Mucosa of descending colon (tissue), 3 donors: ENCODE results near the gene TMEM147. TPM values are rescaled to one million over a fixed set of nuclear protein-coding genes. Genes with fewer than 3 reads are reported as not detected.

Experiments
- ATAC-seq: fragments of 200-7000 bp; cut with Tn5 transposase; one replicate; pipeline ENCODE4 v1.9.1; 2020; ENCODE audit warnings: mild to moderate bottlenecking, moderate library complexity
- DNase-seq, 3 donors: peaks; one replicate each; pipeline ENCODE4 v3.0.0-alpha.2; 2020
- H3K36me3 ChIP-seq: fragments of 200-600 bp; one replicate; pipeline ENCODE4 v1.8.0; 2021; ENCODE audit warnings: low read depth, mild to moderate bottlenecking
- H3K4me1 ChIP-seq: fragments of 200-600 bp; one replicate; pipeline ENCODE4 v1.8.0; 2021; ENCODE audit warnings: low read depth, mild to moderate bottlenecking
- H3K4me3 ChIP-seq: fragments of 200-600 bp; one replicate; pipeline ENCODE4 v1.8.0; 2021; ENCODE audit warnings: mild to moderate bottlenecking
- H3K9me3 ChIP-seq: fragments of 200-600 bp; one replicate; pipeline ENCODE4 v1.8.0; 2021; ENCODE audit warnings: mild to moderate bottlenecking
- intact Hi-C, 2 donors: fragments of 100-400 bp; cut with DNase I in 1 of 2; cut with micrococcal nuclease in 1 of 2; formaldehyde crosslinking; loops; one replicate each; pipeline versions ENCODE4 v1.11.0 to v1.11.1; 2022; cut with DNase I, micrococcal nuclease
- total RNA-seq, 3 donors: library from RNA; stranded (reverse); fragmentation: NEBNext Ultra II Directional in 2 of 3; extraction: Animal tissue kit (Norgen Biotek cat#: 25700) in 2 of 3; gene quantifications; one replicate each; pipeline versions ENCODE4 v1.2.1 to v1.2.4, GENCODE V29; 2021 to 2023
- TF ChIP-seq, protein P1 (sequence below): fragments of 200-600 bp; IDR thresholded peaks from one replicate; pipeline ENCODE4 v1.8.0; 2022; ENCODE audit warnings: antibody characterized with exemption, mild to moderate bottlenecking
- donor health status: DM: no; HTN: no; CAD: no; lungs with moderate emphysema.
- donor health status: DM: no; HTN: no; CAD: no.
- donor health status: DM: no; HTN: yes; CAD: no.

TMEM147 gene
- total RNA-seq, 3 donors from 2014 or later: 54.4 to 62.8 (median 58.2) TPM

- TF ChIP-seq, protein P1, sequence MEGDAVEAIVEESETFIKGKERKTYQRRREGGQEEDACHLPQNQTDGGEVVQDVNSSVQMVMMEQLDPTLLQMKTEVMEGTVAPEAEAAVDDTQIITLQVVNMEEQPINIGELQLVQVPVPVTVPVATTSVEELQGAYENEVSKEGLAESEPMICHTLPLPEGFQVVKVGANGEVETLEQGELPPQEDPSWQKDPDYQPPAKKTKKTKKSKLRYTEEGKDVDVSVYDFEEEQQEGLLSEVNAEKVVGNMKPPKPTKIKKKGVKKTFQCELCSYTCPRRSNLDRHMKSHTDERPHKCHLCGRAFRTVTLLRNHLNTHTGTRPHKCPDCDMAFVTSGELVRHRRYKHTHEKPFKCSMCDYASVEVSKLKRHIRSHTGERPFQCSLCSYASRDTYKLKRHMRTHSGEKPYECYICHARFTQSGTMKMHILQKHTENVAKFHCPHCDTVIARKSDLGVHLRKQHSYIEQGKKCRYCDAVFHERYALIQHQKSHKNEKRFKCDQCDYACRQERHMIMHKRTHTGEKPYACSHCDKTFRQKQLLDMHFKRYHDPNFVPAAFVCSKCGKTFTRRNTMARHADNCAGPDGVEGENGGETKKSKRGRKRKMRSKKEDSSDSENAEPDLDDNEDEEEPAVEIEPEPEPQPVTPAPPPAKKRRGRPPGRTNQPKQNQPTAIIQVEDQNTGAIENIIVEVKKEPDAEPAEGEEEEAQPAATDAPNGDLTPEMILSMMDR: no peak
- DNase-seq: no peak
- H3K9me3 ChIP-seq: no peaks in the 10 kb centered on the region
- ATAC-seq: no peak
- intact Hi-C loops: no loop called here
- no peaks in the 10 kb centered on the region for H3K36me3 ChIP-seq
- no peak overlapping the region for H3K4me3 ChIP-seq
- no peaks in the 10 kb centered on the region for H3K4me1 ChIP-seq
These were observed 24.2 kb upstream of the TMEM147 start for GRCh38 chr19:35521124-35521743.

GRCh38 chr19:35522745-35523327 lies 22.6 kb upstream of the TMEM147 start:
- intact Hi-C loops: no loop called here
- no peaks in the 10 kb centered on the region for H3K9me3 ChIP-seq
- ATAC-seq (peak; percentile 75), DNase-seq (peak in 1 of 3 donors; percentile 38)
- TF ChIP-seq, protein P1: no peak
- no peaks in the 10 kb centered on the region for H3K4me1 ChIP-seq
- no peak overlapping the region for H3K4me3 ChIP-seq
- no peaks in the 10 kb centered on the region for H3K36me3 ChIP-seq

GRCh38 chr19:35524181-35524837 lies 21.1 kb upstream of the TMEM147 start:
- TF ChIP-seq, protein P1: no peak

DNA sequence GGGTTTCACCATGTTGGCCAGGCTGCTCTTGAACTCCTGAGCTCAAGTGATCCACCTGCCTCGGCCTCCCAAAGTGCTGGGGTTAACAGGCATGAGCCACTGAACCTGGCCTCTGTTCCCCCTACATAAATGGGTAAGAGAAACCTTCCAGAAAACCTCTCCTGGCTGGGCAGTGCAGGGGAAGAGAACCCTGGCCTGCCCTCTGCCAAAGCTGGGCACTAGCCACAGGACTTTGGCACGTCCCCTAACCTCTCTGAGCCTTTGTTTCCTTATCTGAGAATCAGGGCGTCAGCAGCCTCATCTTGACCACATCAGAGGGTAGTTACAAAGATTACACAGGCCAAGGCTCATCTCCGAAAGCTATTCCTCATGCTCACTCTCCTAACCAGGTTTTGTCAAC lies 19.6 kb upstream of the TMEM147 start:
- no peaks in the 10 kb centered on the region for H3K9me3 ChIP-seq
- no peak overlapping the region for H3K4me3 ChIP-seq
- TF ChIP-seq, protein P1: no peak
- intact Hi-C loops: no loop called here
- no peaks in the 10 kb centered on the region for H3K4me1 ChIP-seq
- no peaks in the 10 kb centered on the region for H3K36me3 ChIP-seq
- DNase-seq: no peak
- no peak for ATAC-seq

More at GRCh38 chr19:35524181-35524837, 21.1 kb upstream of the TMEM147 start:
- Histone ChIP-seq H3K4me1 (no peaks in the 10 kb centered on the region), H3K36me3 (no peaks in the 10 kb centered on the region), H3K9me3 (no peaks in the 10 kb centered on the region), H3K4me3 (no peak overlapping the region)
- DNase-seq: no peak
- intact Hi-C loops: no loop called here
- ATAC-seq: no peak

GRCh38 chr19:35528218-35529038 lies 17.0 kb upstream of the TMEM147 start, which contains the start of gene SBSN:
Gene SBSN, minus strand, starts transcription at chr19:35528311. Its CDS starts 30 bp downstream, at chr19:35528281.
- Histone ChIP-seq H3K9me3 (no peaks in the 10 kb centered on the region), H3K4me1 (no peaks in the 10 kb centered on the region), H3K36me3 (no peaks in the 10 kb centered on the region), H3K4me3 (no peak within 1 kb of the TSS)
- intact Hi-C loops: no loop called here
- DNase-seq (no peak), ATAC-seq (no peak)
- TF ChIP-seq, protein P1: no peak
